RWPE2 (cell line): ENCODE measurements around the gene COPS7A.

ENCODE experiments used
- ATAC-seq: fragments of 200-7000 bp; cut with Tn5 transposase; 3 replicates; pipeline ENCODE4 v1.9.1; 2021; ENCODE audit warnings: low read depth
- DNase-seq: peaks from one replicate; pipeline ENCODE4 v3.0.0-alpha.2; 2020; ENCODE audit warnings: low spot score
- H3K27ac ChIP-seq: fragments of 450-650 bp; 2 replicates; pipeline ENCODE4 v1.5.1; 2017; ENCODE audit warnings: mild to moderate bottlenecking; ENCODE audit not compliant: poor library complexity, severe bottlenecking
- H3K27me3 ChIP-seq: fragments of 250-450 bp; sonication (Bioruptor Pico); 2 replicates; pipeline ENCODE4 v1.5.1; 2021; ENCODE audit warnings: mild to moderate bottlenecking, moderate library complexity; ENCODE audit not compliant: insufficient read depth, poor library complexity, severe bottlenecking
- H3K36me3 ChIP-seq: fragments of 250-450 bp; sonication (Bioruptor Pico); 2 replicates; pipeline ENCODE4 v1.5.1; 2020; ENCODE audit warnings: low read depth, mild to moderate bottlenecking, moderate library complexity
- H3K4me1 ChIP-seq: fragments of 250-450 bp; sonication (Bioruptor Pico); 2 replicates; pipeline ENCODE4 v1.5.1; 2021; ENCODE audit warnings: mild to moderate bottlenecking, moderate library complexity; ENCODE audit not compliant: insufficient read depth, poor library complexity, severe bottlenecking
- H3K4me3 ChIP-seq: fragments of 250-450 bp; sonication (Bioruptor Pico); 2 replicates; pipeline ENCODE4 v1.5.1; 2021; ENCODE audit warnings: mild to moderate bottlenecking, moderate library complexity; ENCODE audit not compliant: severe bottlenecking
- H3K9me3 ChIP-seq: fragments of 250-450 bp; sonication (Bioruptor Pico); 2 replicates; pipeline ENCODE4 v1.5.1; 2021; ENCODE audit warnings: mild to moderate bottlenecking, moderate library complexity; ENCODE audit not compliant: severe bottlenecking
- CTCF ChIP-seq: fragments of 450-650 bp; IDR thresholded peaks from one replicate; pipeline ENCODE4 v1.5.1; 2017; ENCODE audit warnings: mild to moderate bottlenecking, moderate library complexity; ENCODE audit not compliant: poor library complexity, severe bottlenecking

Gene COPS7A

GRCh38 chr12:6766651-6767349 is 43.0 kb downstream of the COPS7A start:
- peak; percentile 43 for ATAC-seq

GRCh38 chr12:6767353-6768319 is 43.8 kb downstream of the COPS7A start:
- Histone ChIP-seq H3K4me1 (peaks cover 22% of the 10 kb centered on the region), H3K27ac (peak overlapping the region; percentile 86), H3K36me3 (peaks cover 9% of the 10 kb centered on the region; the same call in 1 of the 2 replicates), H3K4me3 (peak overlapping the region; percentile 95), H3K9me3 (no peaks in the 10 kb centered on the region), H3K27me3 (no peaks in the 10 kb centered on the region)
- no peak for DNase-seq
- no peak for TF ChIP-seq CTCF
- no peak for ATAC-seq

More at GRCh38 chr12:6766651-6767349, 43.0 kb downstream of the COPS7A start:
- Histone ChIP-seq H3K27me3 (no peaks in the 10 kb centered on the region), H3K36me3 (peaks cover 9% of the 10 kb centered on the region; the same call in 1 of the 2 replicates), H3K9me3 (no peaks in the 10 kb centered on the region), H3K4me1 (peaks cover 22% of the 10 kb centered on the region), H3K27ac (peak overlapping the region; percentile 86), H3K4me3 (peak overlapping the region; percentile 95)
- no peak for DNase-seq
- peak; percentile 93 for TF ChIP-seq CTCF

- TF ChIP-seq CTCF: no peak
- Histone ChIP-seq H3K4me3 (peak overlapping the region; percentile 95), H3K27me3 (no peaks in the 10 kb centered on the region), H3K27ac (peak overlapping the region; percentile 86), H3K4me1 (peaks cover 22% of the 10 kb centered on the region), H3K36me3 (peaks cover 9% of the 10 kb centered on the region; the same call in 1 of the 2 replicates), H3K9me3 (no peaks in the 10 kb centered on the region)
- no peak for DNase-seq
- ATAC-seq: no peak
Measured at GRCh38 chr12:6768437-6768914, 44.6 kb downstream of the COPS7A start.

GRCh38 chr12:6768990-6769389 is 45.1 kb downstream of the COPS7A start:
- Histone ChIP-seq H3K27ac (no peak overlapping the region), H3K9me3 (no peaks in the 10 kb centered on the region), H3K36me3 (peaks cover 9% of the 10 kb centered on the region; the same call in 1 of the 2 replicates), H3K27me3 (no peaks in the 10 kb centered on the region), H3K4me3 (no peak overlapping the region), H3K4me1 (peaks cover 17% of the 10 kb centered on the region)
- ATAC-seq: no peak
- DNase-seq: no peak
- no peak for TF ChIP-seq CTCF
